ENCODE measurements around the gene ABHD14A.

Gene ABHD14A

DNA sequence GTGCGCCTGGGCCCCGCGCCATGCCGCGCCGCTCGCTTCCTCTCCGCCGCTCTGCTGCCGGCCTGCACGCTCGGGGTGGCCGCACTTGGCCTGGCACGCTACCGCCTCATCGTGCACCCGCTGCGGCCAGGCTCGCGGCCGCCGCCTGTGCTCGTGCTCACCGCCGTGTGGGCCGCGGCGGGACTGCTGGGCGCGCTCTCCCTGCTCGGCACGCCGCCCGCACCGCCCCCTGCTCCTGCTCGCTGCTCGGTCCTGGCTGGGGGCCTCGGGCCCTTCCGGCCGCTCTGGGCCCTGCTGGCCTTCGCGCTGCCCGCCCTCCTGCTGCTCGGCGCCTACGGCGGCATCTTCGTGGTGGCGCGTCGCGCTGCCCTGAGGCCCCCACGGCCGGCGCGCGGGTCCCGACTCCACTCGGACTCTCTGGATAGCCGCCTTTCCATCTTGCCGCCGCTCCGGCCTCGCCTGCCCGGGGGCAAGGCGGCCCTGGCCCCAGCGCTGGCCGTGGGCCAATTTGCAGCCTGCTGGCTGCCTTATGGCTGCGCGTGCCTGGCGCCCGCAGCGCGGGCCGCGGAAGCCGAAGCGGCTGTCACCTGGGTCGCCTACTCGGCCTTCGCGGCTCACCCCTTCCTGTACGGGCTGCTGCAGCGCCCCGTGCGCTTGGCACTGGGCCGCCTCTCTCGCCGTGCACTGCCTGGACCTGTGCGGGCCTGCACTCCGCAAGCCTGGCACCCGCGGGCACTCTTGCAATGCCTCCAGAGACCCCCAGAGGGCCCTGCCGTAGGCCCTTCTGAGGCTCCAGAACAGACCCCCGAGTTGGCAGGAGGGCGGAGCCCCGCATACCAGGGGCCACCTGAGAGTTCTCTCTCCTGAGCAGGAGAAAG, 18.7 kb upstream of the ABHD14A start:
- DNase-seq (ENCODE audit: low read depth in 4 of 4, low spot score in 1 of 4) = no peak

GRCh38 chr3:51957520-51958205, 17.2 kb upstream of the ABHD14A start:
- no peak for DNase-seq (ENCODE audit: low read depth in 4 of 4, low spot score in 1 of 4)

- DNase-seq (ENCODE audit: low read depth in 4 of 4, low spot score in 1 of 4) = no peak
Observed at GRCh38 chr3:51958603-51959521, 16.0 kb upstream of the ABHD14A start.

GRCh38 chr3:51959651-51960050, 15.2 kb upstream of the ABHD14A start:
- DNase-seq (ENCODE audit: low read depth in 4 of 4, low spot score in 1 of 4) = no peak

DNA sequence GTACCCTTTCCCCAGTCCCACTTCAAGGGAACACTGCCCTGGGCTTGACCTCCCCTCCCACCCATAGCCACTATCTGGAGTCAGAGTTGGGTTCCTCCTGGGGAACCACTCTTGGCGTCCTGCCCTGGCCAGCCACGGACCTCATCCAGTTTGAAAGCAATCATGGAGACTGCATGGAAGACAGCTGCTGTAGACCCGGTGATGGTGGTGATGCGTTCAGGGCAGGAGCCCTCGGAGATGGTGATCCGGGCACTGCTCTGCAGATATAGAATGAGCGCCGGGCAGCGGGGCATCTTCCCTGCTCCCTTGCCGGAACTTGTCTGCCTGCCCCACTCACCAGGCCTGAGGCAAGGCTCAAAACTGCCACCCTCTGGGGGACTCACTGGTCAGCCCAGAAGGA, 14.5 kb upstream of the ABHD14A start:
- no peak for DNase-seq (ENCODE audit: low read depth in 4 of 4, low spot score in 1 of 4)

- no peak for DNase-seq (ENCODE audit: low read depth in 4 of 4, low spot score in 1 of 4)
Observed at GRCh38 chr3:51961011-51961410, 13.9 kb upstream of the ABHD14A start.

GRCh38 chr3:51961602-51962569, 13.0 kb upstream of the ABHD14A start:
- no peak for DNase-seq (ENCODE audit: low read depth in 4 of 4, low spot score in 1 of 4)

DNA sequence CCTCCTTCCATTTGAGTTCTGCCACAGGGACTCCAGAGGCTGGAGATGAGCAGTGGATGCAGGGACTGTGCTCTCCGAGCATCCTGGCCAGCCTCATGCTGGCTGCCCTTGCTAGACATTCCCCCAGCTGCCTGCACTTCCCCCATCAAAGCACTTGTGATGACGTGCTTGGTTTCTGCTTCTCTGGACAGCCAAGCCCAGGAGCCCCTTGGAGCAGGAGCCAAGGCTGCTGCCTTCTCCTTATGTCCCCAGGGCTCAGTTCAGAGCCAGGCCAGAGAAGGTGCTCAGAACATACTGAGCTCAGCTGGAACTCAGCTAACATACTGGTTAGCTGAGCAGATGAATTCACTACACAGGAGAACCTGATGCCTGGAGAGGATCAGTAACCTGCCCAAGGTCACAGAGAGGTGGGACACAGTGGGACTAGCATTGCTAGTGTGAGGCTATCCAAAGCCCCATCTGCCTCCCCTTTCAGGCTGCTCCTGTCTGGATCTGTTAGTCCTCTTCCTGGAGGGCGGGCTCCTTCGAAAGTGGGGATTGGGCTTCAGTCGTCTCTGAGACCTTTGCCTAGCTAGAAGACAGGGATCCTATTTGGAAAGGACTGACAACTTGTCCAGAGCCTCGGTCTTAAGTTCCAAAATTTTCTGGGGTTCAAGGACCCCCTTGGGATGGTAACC, 11.9 kb upstream of the ABHD14A start:
- no peak for DNase-seq (ENCODE audit: low read depth in 4 of 4, low spot score in 1 of 4)

GRCh38 chr3:51963951-51964451, 10.9 kb upstream of the ABHD14A start:
- no peak for DNase-seq (ENCODE audit: low read depth in 4 of 4, low spot score in 1 of 4)

- no peak for DNase-seq (ENCODE audit: low read depth in 4 of 4, low spot score in 1 of 4)
Observed at GRCh38 chr3:51964521-51964920, 10.3 kb upstream of the ABHD14A start.

DNA sequence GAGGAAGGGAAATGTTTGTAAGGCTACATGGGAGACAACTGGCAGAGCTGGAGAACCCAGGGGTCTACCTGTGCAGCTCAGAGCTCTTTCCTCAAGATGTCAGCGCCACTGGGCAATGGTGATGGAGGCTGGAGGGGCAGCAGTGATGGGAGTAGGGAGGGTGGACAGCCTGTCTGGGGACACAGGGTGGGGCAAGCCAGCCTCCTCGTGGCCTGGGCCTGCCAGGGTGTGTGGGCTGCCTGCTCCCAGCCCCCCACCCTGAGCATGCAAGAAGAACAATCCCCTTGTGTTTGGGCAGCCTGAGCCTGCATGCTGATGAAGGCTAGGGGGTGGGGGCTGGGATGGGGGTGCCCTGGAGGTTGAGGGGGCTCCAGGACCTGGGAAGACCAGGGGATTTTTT, 8.8 kb upstream of the ABHD14A start:
- DNase-seq (ENCODE audit: low read depth in 4 of 4, low spot score in 1 of 4) = no peak

GRCh38 chr3:51966486-51966885, 8.4 kb upstream of the ABHD14A start:
- no peak for DNase-seq (ENCODE audit: low read depth in 4 of 4, low spot score in 1 of 4)

GRCh38 chr3:51966922-51967383, 7.9 kb upstream of the ABHD14A start:
- DNase-seq (ENCODE audit: low read depth in 4 of 4, low spot score in 1 of 4) = no peak

GRCh38 chr3:51967384-51968169, 7.3 kb upstream of the ABHD14A start, which contains the start of gene PCBP4:
PCBP4 (minus strand) TSS chr3:51967454; CDS start chr3:51961240, 6,214 bp downstream.
- DNase-seq (ENCODE audit: low read depth in 4 of 4, low spot score in 1 of 4) = no peak

- no peak for DNase-seq (ENCODE audit: low read depth in 4 of 4, low spot score in 1 of 4)
Observed at GRCh38 chr3:51968170-51968775, 6.6 kb upstream of the ABHD14A start.

GRCh38 chr3:51968883-51969678, 5.8 kb upstream of the ABHD14A start:
- no peak for DNase-seq (ENCODE audit: low read depth in 4 of 4, low spot score in 1 of 4)

DNA sequence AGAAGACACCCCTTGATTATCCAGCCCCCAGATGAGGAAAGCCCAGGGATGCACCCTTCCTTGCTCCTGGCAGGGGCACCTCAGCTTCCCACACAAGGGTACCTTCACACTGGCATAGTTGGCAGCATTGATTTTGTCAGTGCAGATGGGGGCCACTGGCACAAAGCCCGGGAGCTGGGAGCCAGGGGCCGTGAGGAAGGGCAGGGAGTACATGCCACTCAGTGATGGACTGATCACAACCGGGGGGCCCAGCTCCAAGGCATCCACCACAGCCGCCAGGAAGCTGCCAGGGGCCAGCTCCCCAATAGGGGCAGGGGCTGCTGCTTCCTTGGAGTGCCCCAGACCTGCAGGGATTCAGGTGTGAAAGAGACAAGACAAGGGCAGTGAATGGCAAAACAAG, 5.0 kb upstream of the ABHD14A start:
- no peak for DNase-seq (ENCODE audit: low read depth in 4 of 4, low spot score in 1 of 4)

All from stimulated activated CD4-positive, alpha-beta T cell treated with anti-CD3 and anti-CD28 coated beads, Interleukin-1b, Interleukin-23, amount 100 ng/mL, for 24 hours (primary cell).